Fibroblast of skin of right quadriceps (primary cell): ENCODE measurements around the gene GPAT2.
"Not testable (repeated sequence)": the region's sequence is repeated elsewhere in the genome, so short reads cannot be mapped to it uniquely, and the experiment has no call there.

Source experiments
- DNase-seq: peaks from one replicate; pipeline ENCODE4 v3.0.0-alpha.2; 2013

GPAT2 gene

GRCh38 chr2:96022126-96022525, 12.6 kb downstream of the GPAT2 start:
- not testable (repeated sequence) for DNase-seq

- not testable (repeated sequence) for DNase-seq
Measured at GRCh38 chr2:96021142-96021541, 13.6 kb downstream of the GPAT2 start.

- not testable (repeated sequence) for DNase-seq
Measured at GRCh38 chr2:96019909-96020590, 14.7 kb downstream of the GPAT2 start.

- DNase-seq, result not testable (repeated sequence)
Measured at GRCh38 chr2:96016321-96016720, 18.4 kb downstream of the GPAT2 start.

- DNase-seq, result not testable (repeated sequence)
Measured at GRCh38 chr2:96012792-96013264, 21.9 kb downstream of the GPAT2 start.

GRCh38 chr2:96012086-96012791, 22.5 kb downstream of the GPAT2 start:
- DNase-seq, result not testable (repeated sequence)

- peak; percentile 6 for DNase-seq
Measured at GRCh38 chr2:96011129-96011455, 23.6 kb downstream of the GPAT2 start.

GRCh38 chr2:96010320-96011128, 24.2 kb downstream of the GPAT2 start:
- DNase-seq, result peak; percentile 84

GRCh38 chr2:96009833-96010232, 24.9 kb downstream of the GPAT2 start:
- not testable (repeated sequence) for DNase-seq

GRCh38 chr2:96008051-96008450, 26.7 kb downstream of the GPAT2 start:
- DNase-seq, result not testable (repeated sequence)

GRCh38 chr2:96006248-96006647, 28.5 kb downstream of the GPAT2 start:
- not testable (repeated sequence) for DNase-seq

GRCh38 chr2:95992520-95993272, 42.0 kb downstream of the GPAT2 start:
- peak; percentile 58 for DNase-seq

- DNase-seq, result not testable (repeated sequence)
Measured at GRCh38 chr2:95992102-95992501, 42.6 kb downstream of the GPAT2 start.

- DNase-seq, result peak; percentile 26
Measured at GRCh38 chr2:95991351-95992094, 43.2 kb downstream of the GPAT2 start, which contains the start of gene ANKRD36C. Gene ANKRD36C, minus strand, starts transcription at chr2:95991824. Its CDS starts 116 bp downstream, at chr2:95991708.

- not testable (repeated sequence) for DNase-seq
Measured at GRCh38 chr2:95990884-95991283, 43.8 kb downstream of the GPAT2 start.
